Retina (tissue), 1 donor: ENCODE measurements around the gene RAB40B.
A peak's percentile ranks its signal among the peaks of the same experiment; 100 is the strongest.

Experiments used
- DNase-seq: peaks from one replicate; pipeline ENCODE4 v3.0.0-alpha.2; 2016

Gene RAB40B

GRCh38 chr17:82613283-82614094, 85.0 kb downstream of the RAB40B start:
- no peak for DNase-seq

GRCh38 chr17:82611140-82612058, 87.1 kb downstream of the RAB40B start:
- peak; percentile 55 for DNase-seq

- no peak for DNase-seq
Measured at GRCh38 chr17:82609655-82610054, 88.8 kb downstream of the RAB40B start.

- no peak for DNase-seq
Measured at GRCh38 chr17:82608816-82609215, 89.7 kb downstream of the RAB40B start.

- no peak for DNase-seq
Measured at GRCh38 chr17:82605939-82606600, 92.4 kb downstream of the RAB40B start.
